Mononuclear cell (primary cell): Measurements from ENCODE around the gene PODXL. TPM values are rescaled to one million over a fixed set of nuclear protein-coding genes. Genes with fewer than 3 reads are reported as not detected.

Source experiments
- H3K27me3 ChIP-seq: 2 replicates; pipeline ENCODE4 v1.6.0; 2011; ENCODE audit warnings: low read length, control low read depth; ENCODE audit not compliant: insufficient read depth
- H3K4me1 ChIP-seq: 2 replicates; pipeline ENCODE4 v1.5.1; 2011; ENCODE audit warnings: mild to moderate bottlenecking, low read length, control low read depth; ENCODE audit not compliant: insufficient read depth
- H3K4me3 ChIP-seq: 2 replicates; pipeline ENCODE4 v1.5.1; 2011; ENCODE audit warnings: mild to moderate bottlenecking, low read length, moderate library complexity
- H3K9me3 ChIP-seq: 2 replicates; pipeline ENCODE4 v1.5.1; 2011; ENCODE audit warnings: low read depth, mild to moderate bottlenecking, control low read depth, low read length
- total RNA-seq: library from RNA; depleted of rRNA; stranded (reverse); fragments of >200 nt; gene quantifications from one replicate; pipeline ENCODE4 v1.2.3, GENCODE V29; 2012

The PODXL gene
- total RNA-seq, 1 donor: 0.21 TPM

- Histone ChIP-seq H3K9me3 (no peaks in the 10 kb centered on the region), H3K27me3 (no peaks in the 10 kb centered on the region), H3K4me1 (no peaks in the 10 kb centered on the region), H3K4me3 (no peak overlapping the region)
These were observed 22.6 kb downstream of the PODXL start for GRCh38 chr7:131533566-131534561.

GRCh38 chr7:131533151-131533559 is 23.3 kb downstream of the PODXL start:
- Histone ChIP-seq H3K4me3 (no peak overlapping the region), H3K4me1 (no peaks in the 10 kb centered on the region), H3K27me3 (no peaks in the 10 kb centered on the region), H3K9me3 (no peaks in the 10 kb centered on the region)

GRCh38 chr7:131532570-131533091 is 23.8 kb downstream of the PODXL start:
- no peaks in the 10 kb centered on the region for H3K27me3 ChIP-seq
- H3K4me1 ChIP-seq: no peaks in the 10 kb centered on the region
- H3K9me3 ChIP-seq: no peaks in the 10 kb centered on the region
- H3K4me3 ChIP-seq: no peak overlapping the region

- Histone ChIP-seq H3K27me3 (no peaks in the 10 kb centered on the region), H3K4me3 (no peak overlapping the region), H3K4me1 (no peaks in the 10 kb centered on the region), H3K9me3 (no peaks in the 10 kb centered on the region)
These were observed 26.3 kb downstream of the PODXL start for GRCh38 chr7:131530137-131530536.

- no peak overlapping the region for H3K4me3 ChIP-seq
- no peaks in the 10 kb centered on the region for H3K9me3 ChIP-seq
- no peaks in the 10 kb centered on the region for H3K4me1 ChIP-seq
- H3K27me3 ChIP-seq: no peaks in the 10 kb centered on the region
These were observed 26.8 kb downstream of the PODXL start for GRCh38 chr7:131529617-131530016.

- H3K9me3 ChIP-seq: no peaks in the 10 kb centered on the region
- H3K4me3 ChIP-seq: no peak overlapping the region
- H3K4me1 ChIP-seq: no peaks in the 10 kb centered on the region
- H3K27me3 ChIP-seq: no peaks in the 10 kb centered on the region
These were observed 27.2 kb downstream of the PODXL start for GRCh38 chr7:131529179-131529578.

- Histone ChIP-seq H3K4me3 (no peak overlapping the region), H3K27me3 (no peaks in the 10 kb centered on the region)
These were observed 29.0 kb downstream of the PODXL start for GRCh38 chr7:131527456-131527855.

GRCh38 chr7:131525820-131526219 is 30.6 kb downstream of the PODXL start:
- Histone ChIP-seq H3K9me3 (no peaks in the 10 kb centered on the region), H3K4me3 (no peak overlapping the region), H3K4me1 (no peaks in the 10 kb centered on the region), H3K27me3 (no peaks in the 10 kb centered on the region)

More at GRCh38 chr7:131527456-131527855, 29.0 kb downstream of the PODXL start:
- Histone ChIP-seq H3K9me3 (no peaks in the 10 kb centered on the region), H3K4me1 (no peaks in the 10 kb centered on the region)

- no peaks in the 10 kb centered on the region for H3K27me3 ChIP-seq
- H3K4me1 ChIP-seq: no peaks in the 10 kb centered on the region
- no peaks in the 10 kb centered on the region for H3K9me3 ChIP-seq
- H3K4me3 ChIP-seq: no peak overlapping the region
These were observed 31.7 kb downstream of the PODXL start for GRCh38 chr7:131524703-131525102.

- H3K27me3 ChIP-seq: no peaks in the 10 kb centered on the region
- no peaks in the 10 kb centered on the region for H3K4me1 ChIP-seq
- no peak overlapping the region for H3K4me3 ChIP-seq
- no peaks in the 10 kb centered on the region for H3K9me3 ChIP-seq
These were observed 32.3 kb downstream of the PODXL start for GRCh38 chr7:131524115-131524514.

- Histone ChIP-seq H3K4me1 (no peaks in the 10 kb centered on the region), H3K9me3 (no peaks in the 10 kb centered on the region), H3K27me3 (no peaks in the 10 kb centered on the region), H3K4me3 (no peak overlapping the region)
These were observed 34.0 kb downstream of the PODXL start for GRCh38 chr7:131522325-131522930.

GRCh38 chr7:131521651-131522163 is 34.7 kb downstream of the PODXL start:
- H3K4me3 ChIP-seq: no peak overlapping the region
- no peaks in the 10 kb centered on the region for H3K4me1 ChIP-seq

GRCh38 chr7:131518626-131519025 is 37.8 kb downstream of the PODXL start:
- H3K4me3 ChIP-seq: no peak overlapping the region
- H3K4me1 ChIP-seq: no peaks in the 10 kb centered on the region
- no peaks in the 10 kb centered on the region for H3K9me3 ChIP-seq

More at GRCh38 chr7:131521651-131522163, 34.7 kb downstream of the PODXL start:
- no peaks in the 10 kb centered on the region for H3K9me3 ChIP-seq
- H3K27me3 ChIP-seq: no peaks in the 10 kb centered on the region

GRCh38 chr7:131517218-131517923 is 39.1 kb downstream of the PODXL start:
- no peaks in the 10 kb centered on the region for H3K4me1 ChIP-seq
- no peak overlapping the region for H3K4me3 ChIP-seq
- no peaks in the 10 kb centered on the region for H3K27me3 ChIP-seq
- no peaks in the 10 kb centered on the region for H3K9me3 ChIP-seq

More at GRCh38 chr7:131518626-131519025, 37.8 kb downstream of the PODXL start:
- no peaks in the 10 kb centered on the region for H3K27me3 ChIP-seq
